Measurements from ENCODE around the gene MACROD2.
A peak's percentile ranks its signal among the peaks of the same experiment; 100 is the strongest.

MACROD2 gene

DNA sequence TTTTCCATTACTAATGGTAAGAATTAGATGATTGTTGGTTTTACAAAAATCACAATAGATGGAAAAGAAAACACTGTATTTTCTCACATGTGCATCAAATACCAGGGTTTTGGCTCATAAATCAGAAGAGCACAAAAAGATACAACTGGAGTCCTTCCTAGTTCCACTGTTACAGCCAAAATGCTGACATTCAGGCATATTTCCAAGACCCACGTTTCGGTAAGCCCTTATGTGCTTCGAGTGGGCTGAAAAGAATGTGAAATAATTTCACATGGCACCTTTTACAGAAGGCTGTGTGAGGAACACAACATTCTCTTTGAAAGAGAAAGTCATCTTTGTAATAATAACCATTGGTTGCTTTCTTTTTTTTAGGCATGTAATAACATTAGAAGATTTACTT lies 668.8 kb downstream of the MACROD2 start:
- no peak overlapping the region for H3K4me3 ChIP-seq (ENCODE audit: low read depth, low read length)
- TF ChIP-seq, protein P1, sequence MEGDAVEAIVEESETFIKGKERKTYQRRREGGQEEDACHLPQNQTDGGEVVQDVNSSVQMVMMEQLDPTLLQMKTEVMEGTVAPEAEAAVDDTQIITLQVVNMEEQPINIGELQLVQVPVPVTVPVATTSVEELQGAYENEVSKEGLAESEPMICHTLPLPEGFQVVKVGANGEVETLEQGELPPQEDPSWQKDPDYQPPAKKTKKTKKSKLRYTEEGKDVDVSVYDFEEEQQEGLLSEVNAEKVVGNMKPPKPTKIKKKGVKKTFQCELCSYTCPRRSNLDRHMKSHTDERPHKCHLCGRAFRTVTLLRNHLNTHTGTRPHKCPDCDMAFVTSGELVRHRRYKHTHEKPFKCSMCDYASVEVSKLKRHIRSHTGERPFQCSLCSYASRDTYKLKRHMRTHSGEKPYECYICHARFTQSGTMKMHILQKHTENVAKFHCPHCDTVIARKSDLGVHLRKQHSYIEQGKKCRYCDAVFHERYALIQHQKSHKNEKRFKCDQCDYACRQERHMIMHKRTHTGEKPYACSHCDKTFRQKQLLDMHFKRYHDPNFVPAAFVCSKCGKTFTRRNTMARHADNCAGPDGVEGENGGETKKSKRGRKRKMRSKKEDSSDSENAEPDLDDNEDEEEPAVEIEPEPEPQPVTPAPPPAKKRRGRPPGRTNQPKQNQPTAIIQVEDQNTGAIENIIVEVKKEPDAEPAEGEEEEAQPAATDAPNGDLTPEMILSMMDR (IDR thresholded peaks at IDR 0.05; ENCODE audit: low read depth, low read length) = no peak

DNA sequence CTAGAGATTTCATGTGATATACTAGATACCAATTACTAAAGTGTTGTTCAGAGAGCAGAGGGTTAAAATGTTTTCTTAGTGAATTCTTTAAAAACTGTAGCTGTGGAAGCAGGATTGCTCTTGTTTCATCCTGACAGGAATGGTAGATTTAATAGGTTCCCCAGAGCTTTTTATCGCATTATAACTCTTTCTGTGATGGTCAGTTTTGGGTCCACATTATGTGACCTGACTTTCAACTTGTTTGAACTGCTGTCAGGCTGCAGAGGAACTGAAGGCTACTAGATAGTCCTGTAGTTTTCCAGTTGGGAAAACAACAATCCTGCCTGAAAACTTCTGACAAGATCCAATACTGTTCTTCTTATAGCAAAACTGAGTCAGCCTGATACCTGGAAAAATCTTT lies 671.4 kb downstream of the MACROD2 start:
- TF ChIP-seq, protein P1 (IDR thresholded peaks at IDR 0.05; ENCODE audit: low read depth, low read length) = no peak
- no peaks in the 10 kb centered on the region for H3K27me3 ChIP-seq
- H3K4me1 ChIP-seq = no peaks in the 10 kb centered on the region
- H3K36me3 ChIP-seq = no peaks in the 10 kb centered on the region
- H3K9me3 ChIP-seq = no peaks in the 10 kb centered on the region
- H3K4me3 ChIP-seq (ENCODE audit: low read depth, low read length) = no peak overlapping the region
- DNase-seq = no peak

More for the DNA sequence above, 668.8 kb downstream of the MACROD2 start:
- no peaks in the 10 kb centered on the region for H3K4me1 ChIP-seq
- no peak for DNase-seq
- no peaks in the 10 kb centered on the region for H3K36me3 ChIP-seq
- H3K9me3 ChIP-seq = no peaks in the 10 kb centered on the region
- H3K27me3 ChIP-seq = no peaks in the 10 kb centered on the region

DNA sequence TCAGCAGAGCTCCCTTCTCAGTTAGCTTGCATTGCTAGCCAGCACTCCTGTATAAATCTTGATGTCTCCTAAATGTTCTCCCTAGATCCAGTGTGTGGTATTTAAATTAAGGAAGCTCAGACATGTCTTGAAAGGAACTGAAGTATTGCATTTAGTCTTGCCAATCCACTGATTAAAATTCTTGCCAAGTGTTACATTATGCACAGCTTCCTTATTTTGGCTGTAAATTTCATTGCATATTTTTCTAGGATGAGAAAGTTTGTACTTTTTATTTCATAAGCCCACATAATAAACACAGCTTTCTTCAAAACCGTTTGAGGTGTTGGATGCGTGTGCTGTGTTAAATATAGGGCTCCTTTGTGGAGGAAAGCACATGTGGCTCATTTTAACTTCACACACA lies 671.9 kb downstream of the MACROD2 start:
- Histone ChIP-seq H3K4me1 (peaks cover under 1% of the 10 kb centered on the region; the same call in 1 of the 2 replicates), H3K9me3 (no peaks in the 10 kb centered on the region), H3K4me3 (ENCODE audit: low read depth, low read length) (no peak overlapping the region), H3K27me3 (no peaks in the 10 kb centered on the region), H3K36me3 (no peaks in the 10 kb centered on the region)
- no peak for DNase-seq
- TF ChIP-seq, protein P1 (IDR thresholded peaks at IDR 0.05; ENCODE audit: low read depth, low read length) = no peak

DNA sequence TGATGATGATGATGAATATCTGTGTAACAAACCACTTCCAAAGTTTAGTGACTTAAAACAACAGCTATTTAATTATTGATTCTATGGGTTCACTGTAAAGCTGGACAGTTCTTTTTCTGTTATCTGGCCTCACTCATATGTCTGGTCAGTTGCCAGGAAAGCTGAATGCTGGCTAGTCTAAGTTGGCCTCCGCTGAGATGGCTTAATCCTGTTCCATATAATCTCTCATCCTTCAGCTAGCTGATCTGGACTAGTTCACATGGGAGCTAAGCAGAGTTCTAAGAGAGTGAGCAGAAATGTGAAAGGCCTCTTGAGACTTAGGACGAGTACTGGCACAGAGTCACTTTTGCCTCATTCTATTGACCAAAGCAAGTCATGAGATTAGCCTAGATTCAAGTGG lies 676.8 kb downstream of the MACROD2 start:
- Histone ChIP-seq H3K4me1 (peaks cover 4% of the 10 kb centered on the region; the same call in 1 of the 2 replicates), H3K9me3 (no peaks in the 10 kb centered on the region), H3K4me3 (ENCODE audit: low read depth, low read length) (no peak overlapping the region), H3K36me3 (no peaks in the 10 kb centered on the region), H3K27me3 (no peaks in the 10 kb centered on the region)
- TF ChIP-seq, protein P1 (IDR thresholded peaks at IDR 0.05; ENCODE audit: low read depth, low read length) = no peak
- DNase-seq = no peak

DNA sequence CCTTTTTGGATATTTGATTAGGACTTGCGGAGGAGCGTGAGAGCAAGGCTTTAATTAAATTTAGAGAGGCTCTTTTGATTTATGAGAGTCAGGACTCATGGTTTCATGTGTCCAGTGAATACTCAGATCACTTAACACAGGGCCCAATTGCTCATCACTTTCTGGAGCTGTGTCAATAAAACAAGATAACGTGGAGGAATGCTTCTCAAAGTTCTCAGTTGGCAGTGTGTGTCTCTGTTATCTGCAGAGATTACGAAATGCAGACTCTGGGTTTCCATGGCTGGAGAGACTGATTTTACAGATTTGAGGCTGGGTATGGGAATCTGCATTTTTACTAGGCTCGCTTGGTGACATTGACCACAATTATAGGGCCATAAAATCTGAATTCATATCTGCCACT lies 677.8 kb downstream of the MACROD2 start:
- TF ChIP-seq, protein P1 (IDR thresholded peaks at IDR 0.05; ENCODE audit: low read depth, low read length) = no peak
- peaks cover 4% of the 10 kb centered on the region; the same call in 1 of the 2 replicates for H3K4me1 ChIP-seq
- H3K36me3 ChIP-seq = no peaks in the 10 kb centered on the region
- H3K9me3 ChIP-seq = no peaks in the 10 kb centered on the region
- no peak overlapping the region for H3K4me3 ChIP-seq (ENCODE audit: low read depth, low read length)
- no peaks in the 10 kb centered on the region for H3K27me3 ChIP-seq
- DNase-seq = peak; percentile 14

DNA sequence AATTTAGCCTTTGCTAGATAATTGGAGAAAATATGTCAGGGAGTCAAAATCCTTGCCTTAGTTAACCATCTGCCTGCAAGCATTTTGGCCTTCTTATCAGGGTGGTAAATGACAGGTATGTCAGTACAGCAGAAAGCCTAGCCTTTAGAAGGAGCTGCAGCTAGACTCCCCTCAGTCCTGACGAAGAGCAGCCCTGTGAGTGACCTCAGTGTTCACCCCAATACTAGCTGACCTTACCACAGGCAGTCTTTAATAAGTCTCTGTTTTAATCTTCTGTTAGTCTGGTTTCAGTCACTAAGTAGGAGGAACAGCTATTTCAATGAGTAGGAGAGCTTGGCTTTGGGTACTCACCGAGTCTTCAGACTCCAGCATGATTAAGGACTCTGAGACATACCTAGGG lies 682.1 kb downstream of the MACROD2 start:
- no peaks in the 10 kb centered on the region for H3K27me3 ChIP-seq
- H3K36me3 ChIP-seq = no peaks in the 10 kb centered on the region
- H3K9me3 ChIP-seq = no peaks in the 10 kb centered on the region
- H3K4me3 ChIP-seq (ENCODE audit: low read depth, low read length) = no peak overlapping the region
- peaks cover under 1% of the 10 kb centered on the region; the same call in 1 of the 2 replicates for H3K4me1 ChIP-seq
- TF ChIP-seq, protein P1 (IDR thresholded peaks at IDR 0.05; ENCODE audit: low read depth, low read length) = no peak
- DNase-seq = no peak
